ENCODE measurements around the gene ENC1.

DNA sequence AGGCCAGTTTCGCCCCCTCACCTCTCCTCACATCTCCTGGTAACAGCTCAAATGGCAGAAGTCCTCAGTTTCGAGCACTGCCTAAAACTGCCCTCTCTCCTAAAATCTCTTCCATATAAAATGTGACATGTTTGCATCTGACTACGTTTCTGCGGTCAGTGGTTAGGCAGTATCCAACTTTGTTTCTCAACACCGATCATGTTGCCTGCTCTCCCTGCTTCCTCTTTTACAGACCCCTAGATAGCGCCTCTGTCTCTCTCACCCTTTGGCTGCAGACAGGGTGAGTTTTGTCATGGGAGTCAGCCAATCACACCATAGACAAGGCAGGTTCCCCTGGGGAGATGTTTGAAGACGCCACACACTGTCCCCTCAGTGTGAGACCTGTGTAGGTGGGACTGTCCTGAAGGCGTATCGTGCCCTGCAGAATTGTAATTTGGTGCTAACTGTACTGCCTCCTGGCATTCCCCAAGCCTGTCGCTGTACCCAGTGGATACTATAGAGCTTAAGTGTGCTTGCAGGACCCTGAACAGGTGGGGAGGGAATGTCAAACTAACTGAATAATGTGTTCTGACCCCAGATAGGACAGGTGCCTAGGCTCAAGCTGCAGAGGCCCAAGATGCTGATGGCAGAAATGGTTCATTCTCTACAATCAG, 45.6 kb upstream of the ENC1 start:
- TF ChIP-seq POLR2AphosphoS5 (IDR thresholded peaks at IDR 0.05; ENCODE audit: low read depth, low read length) (no peak), SIN3A (IDR thresholded peaks at IDR 0.05; ENCODE audit: borderline replicate concordance, low read depth, low read length) (no peak), RXRA (IDR thresholded peaks at IDR 0.05; ENCODE audit: borderline replicate concordance, low read depth) (no peak), TCF12 (IDR thresholded peaks at IDR 0.05) (no peak), MEF2A (IDR thresholded peaks at IDR 0.05; ENCODE audit: borderline replicate concordance, low read depth) (no peak), NRF1 (IDR thresholded peaks at IDR 0.05; ENCODE audit: low read depth, low read length) (no peak), EP300 (IDR thresholded peaks at IDR 0.05; ENCODE audit: borderline replicate concordance in 1 of 2, low read depth in 1 of 2, low read length in 1 of 2) (no peak), TAF1 (IDR thresholded peaks at IDR 0.05; ENCODE audit: borderline replicate concordance, low read depth, low read length) (no peak), RCOR1 (IDR thresholded peaks at IDR 0.05; ENCODE audit: low read length) (no peak)
- TF ChIP-seq, protein P1, sequence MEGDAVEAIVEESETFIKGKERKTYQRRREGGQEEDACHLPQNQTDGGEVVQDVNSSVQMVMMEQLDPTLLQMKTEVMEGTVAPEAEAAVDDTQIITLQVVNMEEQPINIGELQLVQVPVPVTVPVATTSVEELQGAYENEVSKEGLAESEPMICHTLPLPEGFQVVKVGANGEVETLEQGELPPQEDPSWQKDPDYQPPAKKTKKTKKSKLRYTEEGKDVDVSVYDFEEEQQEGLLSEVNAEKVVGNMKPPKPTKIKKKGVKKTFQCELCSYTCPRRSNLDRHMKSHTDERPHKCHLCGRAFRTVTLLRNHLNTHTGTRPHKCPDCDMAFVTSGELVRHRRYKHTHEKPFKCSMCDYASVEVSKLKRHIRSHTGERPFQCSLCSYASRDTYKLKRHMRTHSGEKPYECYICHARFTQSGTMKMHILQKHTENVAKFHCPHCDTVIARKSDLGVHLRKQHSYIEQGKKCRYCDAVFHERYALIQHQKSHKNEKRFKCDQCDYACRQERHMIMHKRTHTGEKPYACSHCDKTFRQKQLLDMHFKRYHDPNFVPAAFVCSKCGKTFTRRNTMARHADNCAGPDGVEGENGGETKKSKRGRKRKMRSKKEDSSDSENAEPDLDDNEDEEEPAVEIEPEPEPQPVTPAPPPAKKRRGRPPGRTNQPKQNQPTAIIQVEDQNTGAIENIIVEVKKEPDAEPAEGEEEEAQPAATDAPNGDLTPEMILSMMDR (IDR thresholded peaks at IDR 0.05): no peak
- TF ChIP-seq, protein P2, sequence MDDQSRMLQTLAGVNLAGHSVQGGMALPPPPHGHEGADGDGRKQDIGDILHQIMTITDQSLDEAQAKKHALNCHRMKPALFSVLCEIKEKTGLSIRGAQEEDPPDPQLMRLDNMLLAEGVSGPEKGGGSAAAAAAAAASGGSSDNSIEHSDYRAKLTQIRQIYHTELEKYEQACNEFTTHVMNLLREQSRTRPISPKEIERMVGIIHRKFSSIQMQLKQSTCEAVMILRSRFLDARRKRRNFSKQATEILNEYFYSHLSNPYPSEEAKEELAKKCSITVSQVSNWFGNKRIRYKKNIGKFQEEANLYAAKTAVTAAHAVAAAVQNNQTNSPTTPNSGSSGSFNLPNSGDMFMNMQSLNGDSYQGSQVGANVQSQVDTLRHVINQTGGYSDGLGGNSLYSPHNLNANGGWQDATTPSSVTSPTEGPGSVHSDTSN (IDR thresholded peaks at IDR 0.05): no peak
- TF ChIP-seq, protein P3, sequence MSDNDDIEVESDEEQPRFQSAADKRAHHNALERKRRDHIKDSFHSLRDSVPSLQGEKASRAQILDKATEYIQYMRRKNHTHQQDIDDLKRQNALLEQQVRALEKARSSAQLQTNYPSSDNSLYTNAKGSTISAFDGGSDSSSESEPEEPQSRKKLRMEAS (IDR thresholded peaks at IDR 0.05; ENCODE audit: low read depth): no peak
- TF ChIP-seq, protein P4, sequence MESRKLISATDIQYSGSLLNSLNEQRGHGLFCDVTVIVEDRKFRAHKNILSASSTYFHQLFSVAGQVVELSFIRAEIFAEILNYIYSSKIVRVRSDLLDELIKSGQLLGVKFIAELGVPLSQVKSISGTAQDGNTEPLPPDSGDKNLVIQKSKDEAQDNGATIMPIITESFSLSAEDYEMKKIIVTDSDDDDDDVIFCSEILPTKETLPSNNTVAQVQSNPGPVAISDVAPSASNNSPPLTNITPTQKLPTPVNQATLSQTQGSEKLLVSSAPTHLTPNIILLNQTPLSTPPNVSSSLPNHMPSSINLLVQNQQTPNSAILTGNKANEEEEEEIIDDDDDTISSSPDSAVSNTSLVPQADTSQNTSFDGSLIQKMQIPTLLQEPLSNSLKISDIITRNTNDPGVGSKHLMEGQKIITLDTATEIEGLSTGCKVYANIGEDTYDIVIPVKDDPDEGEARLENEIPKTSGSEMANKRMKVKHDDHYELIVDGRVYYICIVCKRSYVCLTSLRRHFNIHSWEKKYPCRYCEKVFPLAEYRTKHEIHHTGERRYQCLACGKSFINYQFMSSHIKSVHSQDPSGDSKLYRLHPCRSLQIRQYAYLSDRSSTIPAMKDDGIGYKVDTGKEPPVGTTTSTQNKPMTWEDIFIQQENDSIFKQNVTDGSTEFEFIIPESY (IDR thresholded peaks at IDR 0.05; ENCODE audit: borderline replicate concordance, low read depth): no peak
